Measurements from ENCODE around the gene TMPRSS3.

Gene TMPRSS3

DNA sequence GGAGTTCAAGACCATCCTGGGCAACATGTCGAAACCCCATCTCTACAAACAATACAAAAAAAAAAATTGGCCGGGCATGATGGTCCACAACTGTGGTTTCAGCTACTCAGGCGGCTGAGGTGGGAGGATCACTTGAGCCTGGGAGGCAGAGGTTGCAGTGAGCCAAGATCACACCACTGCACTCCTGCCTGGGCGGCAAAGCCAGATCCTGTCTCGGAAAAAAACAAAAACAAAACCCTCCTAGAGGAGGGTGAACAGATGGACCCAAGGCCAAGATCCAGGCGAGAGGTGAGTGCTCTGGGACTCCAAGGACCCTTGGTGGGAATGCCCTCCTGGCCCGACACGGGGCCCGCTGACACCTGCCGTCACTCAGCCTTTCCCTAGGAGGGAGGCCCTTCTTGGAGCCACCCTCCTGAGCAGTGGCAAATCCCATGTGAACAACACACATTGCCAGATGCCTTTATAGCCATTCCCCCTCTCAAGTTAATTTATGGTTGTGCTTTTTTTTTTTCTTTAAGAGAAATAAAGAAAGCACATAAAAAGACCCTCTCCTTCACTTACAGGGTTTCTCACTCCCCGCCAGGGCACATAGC is 45.4 kb downstream of the TMPRSS3 start:
- no peak overlapping the region for H3K9ac ChIP-seq (ENCODE audit: low read depth, low read length)

DNA sequence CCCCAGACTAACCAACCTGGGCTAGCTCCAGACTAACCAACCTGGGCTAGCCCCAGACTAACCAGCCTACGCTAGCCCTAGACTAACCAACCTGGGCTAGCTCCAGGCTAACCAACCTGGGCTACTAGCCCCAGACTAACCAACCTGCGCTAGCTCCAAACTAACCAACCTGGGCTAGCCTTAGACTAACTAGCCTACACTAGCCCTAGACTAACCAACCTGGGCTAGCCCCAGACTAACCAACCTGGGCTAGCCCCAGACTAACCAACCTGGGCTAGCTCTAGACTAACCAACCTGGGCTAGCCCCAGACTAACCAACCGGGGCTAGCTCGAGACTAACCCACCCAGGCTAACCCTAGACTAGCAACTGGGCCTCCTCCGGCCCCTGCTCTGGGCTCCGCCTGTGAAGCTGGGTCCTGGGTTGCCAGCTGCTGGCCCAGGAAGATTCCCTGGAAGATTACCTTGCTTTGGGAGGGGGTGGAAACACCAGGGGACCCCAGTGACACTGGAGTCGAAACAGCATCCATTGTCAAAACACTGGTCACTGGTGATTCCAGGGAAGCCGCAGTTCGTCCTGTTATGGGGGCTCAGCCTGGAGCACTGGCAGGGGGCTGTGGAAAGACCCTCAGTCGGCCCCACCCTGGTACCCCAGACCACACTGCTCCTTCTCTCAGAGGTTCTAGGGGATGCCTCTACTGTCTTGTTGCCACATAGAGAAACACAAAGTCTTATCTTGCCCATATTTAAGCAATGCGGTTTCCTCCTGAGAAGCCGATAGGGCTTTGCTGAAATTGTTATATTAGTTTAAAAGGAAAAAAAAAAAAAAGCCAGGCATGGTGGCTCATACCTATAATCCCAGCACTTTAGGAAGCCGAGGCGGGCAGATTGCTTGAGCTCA is 46.2 kb downstream of the TMPRSS3 start:
- Histone ChIP-seq H3K27ac (ENCODE audit: low read depth, low read length) (no peak overlapping the region), H3K4me3 (ENCODE audit: low read depth, low read length) (no peak overlapping the region), H3K27me3 (ENCODE audit: control insufficient read depth, insufficient read depth, low read length) (no peaks in the 10 kb centered on the region), H3K9ac (ENCODE audit: low read depth, low read length) (no peak overlapping the region), H3K4me1 (ENCODE audit: control insufficient read depth, insufficient read depth, low read length) (no peaks in the 10 kb centered on the region), H3K36me3 (ENCODE audit: control insufficient read depth, insufficient read depth, low read length) (no peaks in the 10 kb centered on the region), H3K9me3 (ENCODE audit: control insufficient read depth, insufficient read depth, low read length) (no peaks in the 10 kb centered on the region)

More for the DNA sequence above, 45.4 kb downstream of the TMPRSS3 start:
- Histone ChIP-seq H3K4me1 (ENCODE audit: control insufficient read depth, insufficient read depth, low read length) (no peaks in the 10 kb centered on the region), H3K9me3 (ENCODE audit: control insufficient read depth, insufficient read depth, low read length) (no peaks in the 10 kb centered on the region), H3K27ac (ENCODE audit: low read depth, low read length) (no peak overlapping the region), H3K4me3 (ENCODE audit: low read depth, low read length) (no peak overlapping the region), H3K36me3 (ENCODE audit: control insufficient read depth, insufficient read depth, low read length) (no peaks in the 10 kb centered on the region), H3K27me3 (ENCODE audit: control insufficient read depth, insufficient read depth, low read length) (no peaks in the 10 kb centered on the region)

DNA sequence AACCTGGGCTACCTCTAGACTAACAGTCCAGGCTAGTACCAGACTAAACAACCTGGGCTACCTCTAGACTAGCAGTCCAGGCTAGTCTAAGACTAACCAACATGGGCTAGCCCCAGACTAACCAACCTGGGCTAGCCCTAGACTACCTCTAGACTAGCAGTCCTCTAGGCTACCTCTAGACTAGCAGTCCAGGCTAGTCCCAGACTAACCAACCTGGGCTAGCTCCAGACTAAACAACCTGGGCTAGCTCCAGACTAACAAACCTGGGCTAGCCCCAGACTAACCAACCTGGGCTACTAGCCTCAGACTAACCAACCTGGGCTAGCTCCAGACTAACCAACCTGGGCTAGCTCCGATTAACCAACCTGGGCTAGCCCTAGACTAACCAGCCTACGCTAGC is 47.1 kb downstream of the TMPRSS3 start:
- Histone ChIP-seq H3K4me1 (ENCODE audit: control insufficient read depth, insufficient read depth, low read length) (no peaks in the 10 kb centered on the region), H3K9me3 (ENCODE audit: control insufficient read depth, insufficient read depth, low read length) (no peaks in the 10 kb centered on the region), H3K27ac (ENCODE audit: low read depth, low read length) (no peak overlapping the region)

DNA sequence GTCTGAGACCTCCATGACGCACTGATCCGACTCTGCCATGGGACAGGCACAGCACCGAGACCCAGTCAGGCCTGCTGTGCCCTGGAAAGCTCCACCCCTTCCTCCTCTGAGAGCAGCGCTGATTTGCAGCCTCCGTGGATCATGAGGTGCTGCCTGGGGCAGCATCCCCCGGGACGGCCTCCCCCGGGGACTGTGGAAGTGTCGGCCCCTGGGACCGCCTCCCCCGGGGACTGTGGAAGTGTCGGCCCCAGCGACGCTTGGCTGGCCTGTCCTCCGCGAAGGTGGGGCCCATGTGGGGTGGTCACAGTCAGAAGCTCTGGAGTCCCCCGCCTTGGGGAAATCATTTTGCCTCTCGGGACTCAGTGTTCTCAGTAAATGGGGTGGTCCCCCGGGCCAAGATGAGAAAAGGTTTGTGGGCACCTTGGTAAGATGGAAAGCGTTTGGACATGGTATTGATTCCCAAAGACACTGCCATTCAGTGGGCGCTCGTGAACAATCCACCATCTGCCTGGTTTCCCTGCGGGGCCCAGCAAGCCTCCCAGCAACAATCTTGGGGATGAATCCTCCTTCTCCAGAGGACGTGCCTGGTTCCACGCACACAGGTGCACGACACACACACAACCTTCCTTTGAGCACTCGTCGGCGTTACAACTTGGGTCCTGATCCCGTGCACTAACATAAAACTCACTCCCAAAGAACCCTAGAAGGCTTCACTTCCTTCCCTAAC is 48.1 kb downstream of the TMPRSS3 start:
- H3K4me1 ChIP-seq (ENCODE audit: control insufficient read depth, insufficient read depth, low read length): no peaks in the 10 kb centered on the region
- H3K27ac ChIP-seq (ENCODE audit: low read depth, low read length): no peak overlapping the region
- H3K9me3 ChIP-seq (ENCODE audit: control insufficient read depth, insufficient read depth, low read length): no peaks in the 10 kb centered on the region
- no peak overlapping the region for H3K4me3 ChIP-seq (ENCODE audit: low read depth, low read length)
- H3K36me3 ChIP-seq (ENCODE audit: control insufficient read depth, insufficient read depth, low read length): no peaks in the 10 kb centered on the region
- H3K9ac ChIP-seq (ENCODE audit: low read depth, low read length): no peak overlapping the region
- no peaks in the 10 kb centered on the region for H3K27me3 ChIP-seq (ENCODE audit: control insufficient read depth, insufficient read depth, low read length)

More for the DNA sequence above, 47.1 kb downstream of the TMPRSS3 start:
- no peaks in the 10 kb centered on the region for H3K36me3 ChIP-seq (ENCODE audit: control insufficient read depth, insufficient read depth, low read length)
- no peak overlapping the region for H3K9ac ChIP-seq (ENCODE audit: low read depth, low read length)
- no peak overlapping the region for H3K4me3 ChIP-seq (ENCODE audit: low read depth, low read length)
- H3K27me3 ChIP-seq (ENCODE audit: control insufficient read depth, insufficient read depth, low read length): no peaks in the 10 kb centered on the region

DNA sequence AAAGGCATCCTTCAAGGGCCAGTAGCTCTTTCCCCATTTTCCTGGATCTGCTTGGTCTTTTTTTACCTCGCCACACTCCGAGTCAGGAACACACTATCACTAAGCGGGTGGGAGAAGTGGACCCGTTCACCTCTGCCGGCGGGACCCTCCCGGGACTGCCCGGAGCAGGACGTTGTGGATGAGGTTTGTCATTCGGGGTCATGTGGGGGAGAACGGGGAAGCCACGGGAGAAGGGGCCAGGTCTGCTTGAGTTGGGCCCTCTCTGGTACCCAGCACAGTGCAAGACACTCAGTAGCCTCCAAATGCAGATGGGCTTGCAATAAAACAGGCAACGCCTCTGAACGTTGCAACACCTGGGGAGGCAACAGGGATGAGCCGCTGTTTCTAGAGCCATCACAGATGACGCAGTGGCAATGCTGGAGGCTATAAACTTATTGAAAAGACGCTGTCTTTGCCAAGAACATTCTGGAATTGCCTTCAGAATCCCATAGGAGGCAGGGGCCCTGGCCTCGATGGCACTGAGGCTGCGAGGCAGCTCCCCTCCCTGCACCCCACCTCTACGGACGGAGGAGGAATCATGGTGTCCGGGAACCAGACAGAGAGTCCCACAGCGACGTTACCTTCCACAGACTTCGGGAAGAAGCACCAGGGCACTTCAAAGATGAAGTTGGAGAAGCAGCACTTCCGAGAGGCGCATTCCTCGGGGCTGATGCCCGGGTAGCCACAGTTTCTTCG is 48.8 kb downstream of the TMPRSS3 start:
- no peaks in the 10 kb centered on the region for H3K27me3 ChIP-seq (ENCODE audit: control insufficient read depth, insufficient read depth, low read length)
- H3K27ac ChIP-seq (ENCODE audit: low read depth, low read length): no peak overlapping the region
- H3K4me3 ChIP-seq (ENCODE audit: low read depth, low read length): no peak overlapping the region
- no peaks in the 10 kb centered on the region for H3K36me3 ChIP-seq (ENCODE audit: control insufficient read depth, insufficient read depth, low read length)
- H3K4me1 ChIP-seq (ENCODE audit: control insufficient read depth, insufficient read depth, low read length): 0 out of 2 replicates have a peak, but pooled peaks cover 2% of the 10 kb centered on the region
- no peak overlapping the region for H3K9ac ChIP-seq (ENCODE audit: low read depth, low read length)
- H3K9me3 ChIP-seq (ENCODE audit: control insufficient read depth, insufficient read depth, low read length): no peaks in the 10 kb centered on the region

DNA sequence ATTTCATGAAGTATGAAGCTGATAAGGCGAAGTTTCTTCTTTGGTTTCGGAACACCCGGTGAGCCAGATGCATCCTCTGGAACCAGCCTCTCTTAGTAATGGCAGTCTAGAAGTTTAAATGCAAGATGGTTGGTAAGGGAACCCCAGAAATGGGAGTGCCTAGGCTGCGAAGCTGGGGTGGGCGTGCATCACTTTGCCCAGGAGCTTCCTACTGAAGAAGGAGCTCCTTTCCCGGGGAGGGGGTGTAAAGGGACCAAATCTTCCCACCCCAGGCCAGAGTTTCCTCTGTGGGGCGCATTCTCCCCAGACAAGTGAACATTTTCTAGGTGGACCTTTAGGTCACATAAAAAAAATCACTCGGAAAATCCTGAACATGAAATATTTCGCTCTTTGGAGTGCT is 49.4 kb downstream of the TMPRSS3 start:
- no peaks in the 10 kb centered on the region for H3K36me3 ChIP-seq (ENCODE audit: control insufficient read depth, insufficient read depth, low read length)
- H3K4me3 ChIP-seq (ENCODE audit: low read depth, low read length): no peak overlapping the region
- H3K9me3 ChIP-seq (ENCODE audit: control insufficient read depth, insufficient read depth, low read length): no peaks in the 10 kb centered on the region
- no peak overlapping the region for H3K9ac ChIP-seq (ENCODE audit: low read depth, low read length)
- 0 out of 2 replicates have a peak, but pooled peaks cover 4% of the 10 kb centered on the region for H3K4me1 ChIP-seq (ENCODE audit: control insufficient read depth, insufficient read depth, low read length)
- no peak overlapping the region for H3K27ac ChIP-seq (ENCODE audit: low read depth, low read length)
- no peaks in the 10 kb centered on the region for H3K27me3 ChIP-seq (ENCODE audit: control insufficient read depth, insufficient read depth, low read length)

DNA sequence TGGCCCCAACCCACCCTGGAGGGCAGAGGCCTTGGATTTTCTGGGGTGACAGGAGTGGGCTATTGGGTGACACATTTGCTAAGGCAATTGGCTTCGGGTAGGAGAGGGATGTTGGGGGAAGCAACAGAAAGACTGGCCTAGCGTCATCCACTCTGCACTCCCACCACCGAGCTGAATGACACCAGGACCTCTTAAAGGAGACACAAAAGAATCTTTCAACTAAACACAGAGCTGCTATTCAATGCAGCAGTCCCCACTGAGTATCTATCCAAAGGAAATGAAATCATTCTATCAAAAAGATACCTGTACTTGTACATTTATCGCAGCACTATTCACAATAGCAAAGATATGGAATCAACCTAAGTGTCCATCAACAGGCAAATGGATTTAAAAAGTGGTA is 51.2 kb downstream of the TMPRSS3 start:
- Histone ChIP-seq H3K27ac (ENCODE audit: low read depth, low read length) (no peak overlapping the region), H3K4me1 (ENCODE audit: control insufficient read depth, insufficient read depth, low read length) (0 out of 2 replicates have a peak, but pooled peaks cover 4% of the 10 kb centered on the region), H3K9ac (ENCODE audit: low read depth, low read length) (no peak overlapping the region), H3K9me3 (ENCODE audit: control insufficient read depth, insufficient read depth, low read length) (no peaks in the 10 kb centered on the region), H3K27me3 (ENCODE audit: control insufficient read depth, insufficient read depth, low read length) (no peaks in the 10 kb centered on the region), H3K36me3 (ENCODE audit: control insufficient read depth, insufficient read depth, low read length) (no peaks in the 10 kb centered on the region), H3K4me3 (ENCODE audit: low read depth, low read length) (no peak overlapping the region)

DNA sequence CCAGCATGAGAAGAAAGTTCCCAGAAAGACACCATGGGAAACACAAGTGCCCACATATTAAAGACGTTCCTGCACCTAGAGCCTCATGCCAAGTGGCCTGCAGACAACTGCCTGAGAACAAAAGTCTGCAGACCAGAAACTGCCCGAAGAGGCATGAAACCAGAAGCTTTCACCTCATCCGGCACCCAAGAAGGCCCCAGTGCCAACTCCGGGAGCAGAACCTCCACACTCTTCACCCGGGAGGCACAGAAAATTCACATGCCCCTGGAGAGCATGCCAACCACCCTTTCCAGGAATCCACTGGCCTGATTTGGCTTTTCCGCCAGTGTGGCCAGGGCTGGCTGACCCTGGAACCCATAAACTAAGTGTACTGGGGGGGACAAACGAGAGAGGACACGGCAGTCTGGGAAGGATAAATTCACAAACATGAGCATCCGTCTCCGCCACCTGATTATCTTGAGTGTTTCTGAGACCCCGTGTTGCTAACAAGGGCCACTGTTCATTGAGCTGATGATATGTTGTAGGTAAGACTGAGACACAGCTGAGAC is 51.8 kb downstream of the TMPRSS3 start:
- H3K9ac ChIP-seq (ENCODE audit: low read depth, low read length): no peak overlapping the region
- no peak overlapping the region for H3K27ac ChIP-seq (ENCODE audit: low read depth, low read length)
- H3K27me3 ChIP-seq (ENCODE audit: control insufficient read depth, insufficient read depth, low read length): no peaks in the 10 kb centered on the region
- no peaks in the 10 kb centered on the region for H3K9me3 ChIP-seq (ENCODE audit: control insufficient read depth, insufficient read depth, low read length)
- H3K36me3 ChIP-seq (ENCODE audit: control insufficient read depth, insufficient read depth, low read length): no peaks in the 10 kb centered on the region
- H3K4me3 ChIP-seq (ENCODE audit: low read depth, low read length): no peak overlapping the region
- 0 out of 2 replicates have a peak, but pooled peaks cover 4% of the 10 kb centered on the region for H3K4me1 ChIP-seq (ENCODE audit: control insufficient read depth, insufficient read depth, low read length)

DNA sequence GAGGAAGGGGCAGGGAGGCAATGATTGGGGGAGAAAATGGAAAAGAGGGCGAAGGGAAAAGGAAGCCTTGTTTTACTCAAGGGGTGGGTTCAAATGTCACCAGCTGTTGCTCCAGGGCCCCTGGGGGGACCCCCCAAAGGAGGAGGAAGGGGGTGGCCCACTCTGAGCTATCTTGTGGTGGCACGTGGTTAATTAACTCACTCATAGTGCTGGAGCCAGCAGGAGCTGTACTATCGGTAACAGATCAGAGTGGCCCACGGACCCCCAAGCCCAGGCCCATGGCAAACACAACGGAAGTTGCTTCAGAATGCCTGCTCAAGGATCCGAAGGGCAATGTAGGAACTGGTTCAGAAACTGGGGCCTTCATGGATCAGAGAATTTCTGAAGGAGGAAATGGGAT is 52.3 kb downstream of the TMPRSS3 start:
- Histone ChIP-seq H3K4me1 (ENCODE audit: control insufficient read depth, insufficient read depth, low read length) (0 out of 2 replicates have a peak, but pooled peaks cover 4% of the 10 kb centered on the region), H3K9ac (ENCODE audit: low read depth, low read length) (no peak overlapping the region), H3K27ac (ENCODE audit: low read depth, low read length) (no peak overlapping the region), H3K27me3 (ENCODE audit: control insufficient read depth, insufficient read depth, low read length) (no peaks in the 10 kb centered on the region), H3K9me3 (ENCODE audit: control insufficient read depth, insufficient read depth, low read length) (no peaks in the 10 kb centered on the region), H3K4me3 (ENCODE audit: low read depth, low read length) (no peak overlapping the region), H3K36me3 (ENCODE audit: control insufficient read depth, insufficient read depth, low read length) (no peaks in the 10 kb centered on the region)

DNA sequence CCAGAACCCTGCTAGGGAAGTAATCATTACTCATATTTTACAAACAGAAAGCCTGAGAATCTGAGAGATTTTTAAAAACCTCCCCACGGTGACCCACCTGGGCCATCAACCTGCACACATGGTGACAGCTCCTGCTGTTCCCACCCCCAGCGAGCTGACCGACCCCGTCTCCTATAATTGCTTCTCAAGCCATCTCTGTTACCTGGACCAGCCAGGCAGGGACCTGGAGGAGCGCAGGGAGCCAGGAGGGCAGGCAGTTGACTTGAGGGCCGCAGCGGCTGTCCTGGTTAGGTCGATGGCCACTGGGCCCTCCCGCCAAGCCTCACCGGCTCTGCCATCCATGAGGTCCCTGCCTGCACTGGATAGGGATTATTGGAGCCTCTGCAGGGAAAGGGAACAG is 52.8 kb downstream of the TMPRSS3 start:
- Histone ChIP-seq H3K27ac (ENCODE audit: low read depth, low read length) (no peak overlapping the region), H3K27me3 (ENCODE audit: control insufficient read depth, insufficient read depth, low read length) (no peaks in the 10 kb centered on the region), H3K36me3 (ENCODE audit: control insufficient read depth, insufficient read depth, low read length) (no peaks in the 10 kb centered on the region)

More for the DNA sequence above, 52.8 kb downstream of the TMPRSS3 start:
- peaks cover 5% of the 10 kb centered on the region; the same call in 1 of the 2 replicates for H3K4me1 ChIP-seq (ENCODE audit: control insufficient read depth, insufficient read depth, low read length)
- no peak overlapping the region for H3K9ac ChIP-seq (ENCODE audit: low read depth, low read length)
- no peak overlapping the region for H3K4me3 ChIP-seq (ENCODE audit: low read depth, low read length)
- H3K9me3 ChIP-seq (ENCODE audit: control insufficient read depth, insufficient read depth, low read length): no peaks in the 10 kb centered on the region

Data from HUES48 (cell line).